OCI-LY1 (cell line): ENCODE measurements around the gene ANKLE2.

Experiments
- EZH2 ChIP-seq: fragments of 200-600 bp; sonication (generic), shearing (Covaris generic); IDR thresholded peaks from 2 replicates; pipeline ENCODE4 v1.8.0; 2017; ENCODE audit warnings: borderline replicate concordance, mixed run types, mild to moderate bottlenecking, antibody characterized with exemption, low read length, moderate library complexity, mixed read lengths
- TF ChIP-seq, protein P1 (sequence below): fragments of 200-600 bp; sonication (generic), shearing (Covaris generic); IDR thresholded peaks from 2 replicates; pipeline ENCODE4 v1.5.1; 2017; ENCODE audit warnings: mild to moderate bottlenecking, antibody characterized with exemption, low read length, moderate library complexity, mixed read lengths

DNA sequence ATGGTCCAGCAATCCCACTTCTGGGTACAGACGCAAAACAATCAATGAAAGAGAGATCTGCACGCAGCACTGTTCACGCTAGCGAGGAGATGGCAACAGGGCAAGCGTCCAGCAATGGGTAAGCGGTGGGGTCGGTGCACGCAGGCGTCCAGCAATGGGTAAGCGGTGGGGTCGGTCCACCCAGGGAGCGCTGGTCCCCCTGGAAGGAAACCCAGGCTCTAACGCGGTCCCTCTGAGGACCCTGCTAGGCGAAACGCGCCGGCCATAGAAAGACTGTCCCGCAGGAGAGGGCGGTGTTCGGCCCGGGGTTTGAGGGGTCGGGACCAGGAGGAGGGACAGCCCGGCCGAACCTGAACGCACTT lies 51.6 kb downstream of the ANKLE2 start:
- TF ChIP-seq, protein P1, sequence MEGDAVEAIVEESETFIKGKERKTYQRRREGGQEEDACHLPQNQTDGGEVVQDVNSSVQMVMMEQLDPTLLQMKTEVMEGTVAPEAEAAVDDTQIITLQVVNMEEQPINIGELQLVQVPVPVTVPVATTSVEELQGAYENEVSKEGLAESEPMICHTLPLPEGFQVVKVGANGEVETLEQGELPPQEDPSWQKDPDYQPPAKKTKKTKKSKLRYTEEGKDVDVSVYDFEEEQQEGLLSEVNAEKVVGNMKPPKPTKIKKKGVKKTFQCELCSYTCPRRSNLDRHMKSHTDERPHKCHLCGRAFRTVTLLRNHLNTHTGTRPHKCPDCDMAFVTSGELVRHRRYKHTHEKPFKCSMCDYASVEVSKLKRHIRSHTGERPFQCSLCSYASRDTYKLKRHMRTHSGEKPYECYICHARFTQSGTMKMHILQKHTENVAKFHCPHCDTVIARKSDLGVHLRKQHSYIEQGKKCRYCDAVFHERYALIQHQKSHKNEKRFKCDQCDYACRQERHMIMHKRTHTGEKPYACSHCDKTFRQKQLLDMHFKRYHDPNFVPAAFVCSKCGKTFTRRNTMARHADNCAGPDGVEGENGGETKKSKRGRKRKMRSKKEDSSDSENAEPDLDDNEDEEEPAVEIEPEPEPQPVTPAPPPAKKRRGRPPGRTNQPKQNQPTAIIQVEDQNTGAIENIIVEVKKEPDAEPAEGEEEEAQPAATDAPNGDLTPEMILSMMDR: no peak
- no peak for TF ChIP-seq EZH2
